H1 (cell line): Measurements from ENCODE around the gene GMIP. TPM values are rescaled to one million over a fixed set of nuclear protein-coding genes. Genes with fewer than 3 reads are reported as not detected.

Experiments
- CHD2 ChIP-seq: IDR thresholded peaks from 2 replicates; pipeline ENCODE4 v1.6.1; 2012; ENCODE audit warnings: low read length, improper control_type of control experiment
- RFX5 ChIP-seq: IDR thresholded peaks from 2 replicates; pipeline ENCODE4 v1.6.1; 2011; ENCODE audit warnings: low read depth, low read length, improper control_type of control experiment, borderline replicate concordance
- SP2 ChIP-seq: IDR thresholded peaks from 2 replicates; pipeline ENCODE4 v1.6.1; 2012; ENCODE audit warnings: mild to moderate bottlenecking, low read length, inconsistent platforms
- polyA plus RNA-seq, 7 experiments: library from polyadenylated mRNA; depleted of rRNA in 3 of 7; stranded (reverse) in 5 of 7; unstranded in 2 of 7; fragments of >200 nt in 5 of 7; fragments of 200-250 nt in 2 of 7; gene quantifications; 1 replicate in 5 of 7; 2 replicates in 1 of 7; 4 replicates in 1 of 7; pipeline versions ENCODE4 v1.2.1 to v1.2.3, GENCODE V29; 2011 to 2013; ENCODE audit warnings: missing spikeins in 2 of 7, mixed read lengths in 2 of 7
- total RNA-seq: library from RNA; stranded (reverse); fragmentation: NEBNext Ultra II Directional; extraction: Animal tissue kit (Norgen Biotek cat#: 25700); gene quantifications from 2 replicates; pipeline ENCODE4 v1.2.1, GENCODE V29; 2021
- TF ChIP-seq, protein P1 (sequence below): fragments of 300-600 bp; sonication (generic); IDR thresholded peaks from 2 replicates; pipeline ENCODE4 v1.7.1; 2012; ENCODE audit warnings: low read length, moderate library complexity, mild to moderate bottlenecking, inconsistent platforms; ENCODE audit not compliant: insufficient replicate concordance

The GMIP gene
- total and polyA plus RNA-seq, 2 of the 8 experiments (the other 6 are each of a cell fraction or from before 2014, with no cell fraction given): 5.7 to 18.1 TPM

DNA sequence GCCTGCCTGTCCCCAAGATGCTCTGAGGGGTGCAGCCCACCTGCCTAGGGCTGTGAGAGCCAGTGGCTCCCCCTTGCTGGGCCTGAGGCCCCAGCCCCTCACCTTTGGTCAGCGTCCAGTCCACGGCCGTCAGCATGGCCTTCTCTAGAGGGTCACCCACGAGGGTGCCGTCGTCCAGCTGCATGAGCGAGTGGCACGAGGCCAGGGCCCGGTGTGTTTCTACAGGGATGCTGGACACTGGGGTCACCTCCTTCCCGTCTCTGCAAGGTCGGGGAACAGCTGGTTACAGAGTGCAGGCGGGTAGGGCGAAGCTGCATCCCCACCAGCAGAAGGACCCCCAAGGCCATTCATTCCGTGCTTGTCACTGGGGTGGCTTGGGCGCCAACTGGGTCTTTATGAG lies 11.0 kb upstream of the GMIP start (continued):
- TF ChIP-seq, protein P1, sequence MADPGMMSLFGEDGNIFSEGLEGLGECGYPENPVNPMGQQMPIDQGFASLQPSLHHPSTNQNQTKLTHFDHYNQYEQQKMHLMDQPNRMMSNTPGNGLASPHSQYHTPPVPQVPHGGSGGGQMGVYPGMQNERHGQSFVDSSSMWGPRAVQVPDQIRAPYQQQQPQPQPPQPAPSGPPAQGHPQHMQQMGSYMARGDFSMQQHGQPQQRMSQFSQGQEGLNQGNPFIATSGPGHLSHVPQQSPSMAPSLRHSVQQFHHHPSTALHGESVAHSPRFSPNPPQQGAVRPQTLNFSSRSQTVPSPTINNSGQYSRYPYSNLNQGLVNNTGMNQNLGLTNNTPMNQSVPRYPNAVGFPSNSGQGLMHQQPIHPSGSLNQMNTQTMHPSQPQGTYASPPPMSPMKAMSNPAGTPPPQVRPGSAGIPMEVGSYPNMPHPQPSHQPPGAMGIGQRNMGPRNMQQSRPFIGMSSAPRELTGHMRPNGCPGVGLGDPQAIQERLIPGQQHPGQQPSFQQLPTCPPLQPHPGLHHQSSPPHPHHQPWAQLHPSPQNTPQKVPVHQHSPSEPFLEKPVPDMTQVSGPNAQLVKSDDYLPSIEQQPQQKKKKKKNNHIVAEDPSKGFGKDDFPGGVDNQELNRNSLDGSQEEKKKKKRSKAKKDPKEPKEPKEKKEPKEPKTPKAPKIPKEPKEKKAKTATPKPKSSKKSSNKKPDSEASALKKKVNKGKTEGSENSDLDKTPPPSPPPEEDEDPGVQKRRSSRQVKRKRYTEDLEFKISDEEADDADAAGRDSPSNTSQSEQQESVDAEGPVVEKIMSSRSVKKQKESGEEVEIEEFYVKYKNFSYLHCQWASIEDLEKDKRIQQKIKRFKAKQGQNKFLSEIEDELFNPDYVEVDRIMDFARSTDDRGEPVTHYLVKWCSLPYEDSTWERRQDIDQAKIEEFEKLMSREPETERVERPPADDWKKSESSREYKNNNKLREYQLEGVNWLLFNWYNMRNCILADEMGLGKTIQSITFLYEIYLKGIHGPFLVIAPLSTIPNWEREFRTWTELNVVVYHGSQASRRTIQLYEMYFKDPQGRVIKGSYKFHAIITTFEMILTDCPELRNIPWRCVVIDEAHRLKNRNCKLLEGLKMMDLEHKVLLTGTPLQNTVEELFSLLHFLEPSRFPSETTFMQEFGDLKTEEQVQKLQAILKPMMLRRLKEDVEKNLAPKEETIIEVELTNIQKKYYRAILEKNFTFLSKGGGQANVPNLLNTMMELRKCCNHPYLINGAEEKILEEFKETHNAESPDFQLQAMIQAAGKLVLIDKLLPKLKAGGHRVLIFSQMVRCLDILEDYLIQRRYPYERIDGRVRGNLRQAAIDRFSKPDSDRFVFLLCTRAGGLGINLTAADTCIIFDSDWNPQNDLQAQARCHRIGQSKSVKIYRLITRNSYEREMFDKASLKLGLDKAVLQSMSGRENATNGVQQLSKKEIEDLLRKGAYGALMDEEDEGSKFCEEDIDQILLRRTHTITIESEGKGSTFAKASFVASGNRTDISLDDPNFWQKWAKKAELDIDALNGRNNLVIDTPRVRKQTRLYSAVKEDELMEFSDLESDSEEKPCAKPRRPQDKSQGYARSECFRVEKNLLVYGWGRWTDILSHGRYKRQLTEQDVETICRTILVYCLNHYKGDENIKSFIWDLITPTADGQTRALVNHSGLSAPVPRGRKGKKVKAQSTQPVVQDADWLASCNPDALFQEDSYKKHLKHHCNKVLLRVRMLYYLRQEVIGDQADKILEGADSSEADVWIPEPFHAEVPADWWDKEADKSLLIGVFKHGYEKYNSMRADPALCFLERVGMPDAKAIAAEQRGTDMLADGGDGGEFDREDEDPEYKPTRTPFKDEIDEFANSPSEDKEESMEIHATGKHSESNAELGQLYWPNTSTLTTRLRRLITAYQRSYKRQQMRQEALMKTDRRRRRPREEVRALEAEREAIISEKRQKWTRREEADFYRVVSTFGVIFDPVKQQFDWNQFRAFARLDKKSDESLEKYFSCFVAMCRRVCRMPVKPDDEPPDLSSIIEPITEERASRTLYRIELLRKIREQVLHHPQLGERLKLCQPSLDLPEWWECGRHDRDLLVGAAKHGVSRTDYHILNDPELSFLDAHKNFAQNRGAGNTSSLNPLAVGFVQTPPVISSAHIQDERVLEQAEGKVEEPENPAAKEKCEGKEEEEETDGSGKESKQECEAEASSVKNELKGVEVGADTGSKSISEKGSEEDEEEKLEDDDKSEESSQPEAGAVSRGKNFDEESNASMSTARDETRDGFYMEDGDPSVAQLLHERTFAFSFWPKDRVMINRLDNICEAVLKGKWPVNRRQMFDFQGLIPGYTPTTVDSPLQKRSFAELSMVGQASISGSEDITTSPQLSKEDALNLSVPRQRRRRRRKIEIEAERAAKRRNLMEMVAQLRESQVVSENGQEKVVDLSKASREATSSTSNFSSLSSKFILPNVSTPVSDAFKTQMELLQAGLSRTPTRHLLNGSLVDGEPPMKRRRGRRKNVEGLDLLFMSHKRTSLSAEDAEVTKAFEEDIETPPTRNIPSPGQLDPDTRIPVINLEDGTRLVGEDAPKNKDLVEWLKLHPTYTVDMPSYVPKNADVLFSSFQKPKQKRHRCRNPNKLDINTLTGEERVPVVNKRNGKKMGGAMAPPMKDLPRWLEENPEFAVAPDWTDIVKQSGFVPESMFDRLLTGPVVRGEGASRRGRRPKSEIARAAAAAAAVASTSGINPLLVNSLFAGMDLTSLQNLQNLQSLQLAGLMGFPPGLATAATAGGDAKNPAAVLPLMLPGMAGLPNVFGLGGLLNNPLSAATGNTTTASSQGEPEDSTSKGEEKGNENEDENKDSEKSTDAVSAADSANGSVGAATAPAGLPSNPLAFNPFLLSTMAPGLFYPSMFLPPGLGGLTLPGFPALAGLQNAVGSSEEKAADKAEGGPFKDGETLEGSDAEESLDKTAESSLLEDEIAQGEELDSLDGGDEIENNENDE: no peak
- no peak for TF ChIP-seq SP2
- TF ChIP-seq RFX5: no peak
- no peak for TF ChIP-seq CHD2
